ENCODE results near the gene R3HDM4.

DNA sequence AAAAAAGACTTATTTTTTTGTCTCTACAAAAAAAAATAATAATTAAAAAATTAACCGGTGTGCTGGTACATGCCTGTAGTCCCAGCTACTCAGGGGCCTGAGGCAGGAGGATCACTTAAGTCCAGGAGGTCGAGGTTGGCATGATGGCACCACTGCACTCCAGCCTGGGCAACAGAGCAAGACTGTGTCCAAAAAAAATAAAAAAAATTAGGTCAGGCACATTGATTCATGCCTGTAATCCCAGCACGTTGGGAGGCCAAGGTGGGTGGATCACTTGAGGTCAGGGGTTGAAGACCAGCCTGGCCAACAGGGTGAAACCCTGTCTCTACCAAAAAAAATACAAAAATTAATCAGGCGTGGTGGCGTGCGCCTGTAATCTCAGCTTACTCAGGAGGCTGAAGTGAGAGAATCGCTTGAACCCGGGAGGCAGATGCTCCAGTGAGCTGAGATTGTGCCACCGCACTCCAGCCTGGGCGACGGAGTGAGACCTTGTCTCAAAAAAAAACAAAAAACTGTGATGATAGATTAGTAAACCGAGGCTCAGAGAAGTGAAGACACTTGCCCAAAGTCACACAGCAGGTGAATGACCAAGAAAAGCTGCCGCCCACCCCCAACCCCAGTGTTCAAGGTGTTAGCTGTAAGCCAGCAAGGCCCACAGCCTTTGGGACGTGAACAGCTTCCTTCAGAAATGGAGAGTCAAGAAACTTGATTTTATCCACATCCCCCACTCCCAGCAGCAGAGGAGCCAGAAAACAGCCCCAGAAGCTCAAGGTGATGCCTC, 10.4 kb downstream of the R3HDM4 start:
- no peak for TF ChIP-seq NFIC (IDR thresholded peaks at IDR 0.05; ENCODE audit: low read depth, low read length)
- TF ChIP-seq SRF (IDR thresholded peaks at IDR 0.05; ENCODE audit: low read depth in 2 of 2, low read length in 2 of 2) = no peak
- no peak for TF ChIP-seq POLR2A (IDR thresholded peaks at IDR 0.05; ENCODE audit: low read depth, low read length)
- TF ChIP-seq MXI1 (IDR thresholded peaks at IDR 0.05; ENCODE audit: low read depth, low read length) = no peak
- TF ChIP-seq, protein P1, sequence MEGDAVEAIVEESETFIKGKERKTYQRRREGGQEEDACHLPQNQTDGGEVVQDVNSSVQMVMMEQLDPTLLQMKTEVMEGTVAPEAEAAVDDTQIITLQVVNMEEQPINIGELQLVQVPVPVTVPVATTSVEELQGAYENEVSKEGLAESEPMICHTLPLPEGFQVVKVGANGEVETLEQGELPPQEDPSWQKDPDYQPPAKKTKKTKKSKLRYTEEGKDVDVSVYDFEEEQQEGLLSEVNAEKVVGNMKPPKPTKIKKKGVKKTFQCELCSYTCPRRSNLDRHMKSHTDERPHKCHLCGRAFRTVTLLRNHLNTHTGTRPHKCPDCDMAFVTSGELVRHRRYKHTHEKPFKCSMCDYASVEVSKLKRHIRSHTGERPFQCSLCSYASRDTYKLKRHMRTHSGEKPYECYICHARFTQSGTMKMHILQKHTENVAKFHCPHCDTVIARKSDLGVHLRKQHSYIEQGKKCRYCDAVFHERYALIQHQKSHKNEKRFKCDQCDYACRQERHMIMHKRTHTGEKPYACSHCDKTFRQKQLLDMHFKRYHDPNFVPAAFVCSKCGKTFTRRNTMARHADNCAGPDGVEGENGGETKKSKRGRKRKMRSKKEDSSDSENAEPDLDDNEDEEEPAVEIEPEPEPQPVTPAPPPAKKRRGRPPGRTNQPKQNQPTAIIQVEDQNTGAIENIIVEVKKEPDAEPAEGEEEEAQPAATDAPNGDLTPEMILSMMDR (IDR thresholded peaks at IDR 0.05 in 2 of 3, conservative IDR thresholded peaks at IDR 0.05 in 1 of 3; ENCODE audit: control insufficient read depth in 2 of 3, extremely low read depth in 1 of 3, insufficient read depth in 1 of 3, low read depth in 3 of 3, low read length in 3 of 3) = no peak
- TF ChIP-seq JUND (IDR thresholded peaks at IDR 0.05; ENCODE audit: low read depth, low read length) = no peak
- TF ChIP-seq BCL11A (IDR thresholded peaks at IDR 0.05; ENCODE audit: low read depth, low read length) = no peak
- no peak for TF ChIP-seq TAF1 (IDR thresholded peaks at IDR 0.05; ENCODE audit: borderline replicate concordance, low read depth, low read length)
- TF ChIP-seq, protein P2, sequence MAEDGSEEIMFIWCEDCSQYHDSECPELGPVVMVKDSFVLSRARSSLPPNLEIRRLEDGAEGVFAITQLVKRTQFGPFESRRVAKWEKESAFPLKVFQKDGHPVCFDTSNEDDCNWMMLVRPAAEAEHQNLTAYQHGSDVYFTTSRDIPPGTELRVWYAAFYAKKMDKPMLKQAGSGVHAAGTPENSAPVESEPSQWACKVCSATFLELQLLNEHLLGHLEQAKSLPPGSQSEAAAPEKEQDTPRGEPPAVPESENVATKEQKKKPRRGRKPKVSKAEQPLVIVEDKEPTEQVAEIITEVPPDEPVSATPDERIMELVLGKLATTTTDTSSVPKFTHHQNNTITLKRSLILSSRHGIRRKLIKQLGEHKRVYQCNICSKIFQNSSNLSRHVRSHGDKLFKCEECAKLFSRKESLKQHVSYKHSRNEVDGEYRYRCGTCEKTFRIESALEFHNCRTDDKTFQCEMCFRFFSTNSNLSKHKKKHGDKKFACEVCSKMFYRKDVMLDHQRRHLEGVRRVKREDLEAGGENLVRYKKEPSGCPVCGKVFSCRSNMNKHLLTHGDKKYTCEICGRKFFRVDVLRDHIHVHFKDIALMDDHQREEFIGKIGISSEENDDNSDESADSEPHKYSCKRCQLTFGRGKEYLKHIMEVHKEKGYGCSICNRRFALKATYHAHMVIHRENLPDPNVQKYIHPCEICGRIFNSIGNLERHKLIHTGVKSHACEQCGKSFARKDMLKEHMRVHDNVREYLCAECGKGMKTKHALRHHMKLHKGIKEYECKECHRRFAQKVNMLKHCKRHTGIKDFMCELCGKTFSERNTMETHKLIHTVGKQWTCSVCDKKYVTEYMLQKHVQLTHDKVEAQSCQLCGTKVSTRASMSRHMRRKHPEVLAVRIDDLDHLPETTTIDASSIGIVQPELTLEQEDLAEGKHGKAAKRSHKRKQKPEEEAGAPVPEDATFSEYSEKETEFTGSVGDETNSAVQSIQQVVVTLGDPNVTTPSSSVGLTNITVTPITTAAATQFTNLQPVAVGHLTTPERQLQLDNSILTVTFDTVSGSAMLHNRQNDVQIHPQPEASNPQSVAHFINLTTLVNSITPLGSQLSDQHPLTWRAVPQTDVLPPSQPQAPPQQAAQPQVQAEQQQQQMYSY (CRISPR knock-in tag; IDR thresholded peaks at IDR 0.05) = no peak
- TF ChIP-seq ZNF687 (IDR thresholded peaks at IDR 0.05) = no peak
- TF ChIP-seq TCF7 (IDR thresholded peaks at IDR 0.05; ENCODE audit: borderline replicate concordance) = no peak
- no peak for TF ChIP-seq POLR2AphosphoS5 (IDR thresholded peaks at IDR 0.05; ENCODE audit: low read length)

All from GM12878 (cell line).